ENCODE data around the gene TRIM27.
"Not testable (repeated sequence)": the region's sequence is repeated elsewhere in the genome, so short reads cannot be mapped to it uniquely, and the experiment has no call there.

The TRIM27 gene

GRCh38 chr6:28867086-28867409, 56.7 kb downstream of the TRIM27 start:
- intact Hi-C loops (cut with DNase I; ENCODE audit: low total_unique reads), result loop anchor here (10.0 kb wide), 1 partner anchor 148 kb away; no protein-coding TSS in a partner anchor
- no peak for DNase-seq

GRCh38 chr6:28866205-28867085, 57.3 kb downstream of the TRIM27 start:
- peak overlapping the region; percentile 77 to 83 for H3K4me3 ChIP-seq
- peak overlapping the region; percentile 85 to 87 for H3K27ac ChIP-seq
- H3K4me1 ChIP-seq, result peaks cover 0 to 17% (median 8%) of the 10 kb centered on the region in 4 donors
- not testable (repeated sequence) for H3K27me3 ChIP-seq, H3K36me3 ChIP-seq, H3K9me3 ChIP-seq
- intact Hi-C loops (cut with DNase I; ENCODE audit: low total_unique reads), result loop anchor here (10.0 kb wide), 1 partner anchor 148 kb away; no protein-coding TSS in a partner anchor
- DNase-seq, result peak; percentile 54 to 83

More at GRCh38 chr6:28867086-28867409, 56.7 kb downstream of the TRIM27 start:
- Histone ChIP-seq H3K4me1 (peaks cover 0 to 17% (median 8%) of the 10 kb centered on the region in 4 donors), H3K27ac (peak overlapping the region; percentile 85 to 87), H3K4me3 (peak overlapping the region; percentile 77 to 83), H3K27me3 (no peaks in the 10 kb centered on the region), H3K36me3 (no peaks in the 10 kb centered on the region), H3K9me3 (peaks cover 0 to 4% (median 0%) of the 10 kb centered on the region in 3 donors)
- TF ChIP-seq, protein P1, sequence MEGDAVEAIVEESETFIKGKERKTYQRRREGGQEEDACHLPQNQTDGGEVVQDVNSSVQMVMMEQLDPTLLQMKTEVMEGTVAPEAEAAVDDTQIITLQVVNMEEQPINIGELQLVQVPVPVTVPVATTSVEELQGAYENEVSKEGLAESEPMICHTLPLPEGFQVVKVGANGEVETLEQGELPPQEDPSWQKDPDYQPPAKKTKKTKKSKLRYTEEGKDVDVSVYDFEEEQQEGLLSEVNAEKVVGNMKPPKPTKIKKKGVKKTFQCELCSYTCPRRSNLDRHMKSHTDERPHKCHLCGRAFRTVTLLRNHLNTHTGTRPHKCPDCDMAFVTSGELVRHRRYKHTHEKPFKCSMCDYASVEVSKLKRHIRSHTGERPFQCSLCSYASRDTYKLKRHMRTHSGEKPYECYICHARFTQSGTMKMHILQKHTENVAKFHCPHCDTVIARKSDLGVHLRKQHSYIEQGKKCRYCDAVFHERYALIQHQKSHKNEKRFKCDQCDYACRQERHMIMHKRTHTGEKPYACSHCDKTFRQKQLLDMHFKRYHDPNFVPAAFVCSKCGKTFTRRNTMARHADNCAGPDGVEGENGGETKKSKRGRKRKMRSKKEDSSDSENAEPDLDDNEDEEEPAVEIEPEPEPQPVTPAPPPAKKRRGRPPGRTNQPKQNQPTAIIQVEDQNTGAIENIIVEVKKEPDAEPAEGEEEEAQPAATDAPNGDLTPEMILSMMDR (IDR thresholded peaks at IDR 0.05), result no peak

DNA sequence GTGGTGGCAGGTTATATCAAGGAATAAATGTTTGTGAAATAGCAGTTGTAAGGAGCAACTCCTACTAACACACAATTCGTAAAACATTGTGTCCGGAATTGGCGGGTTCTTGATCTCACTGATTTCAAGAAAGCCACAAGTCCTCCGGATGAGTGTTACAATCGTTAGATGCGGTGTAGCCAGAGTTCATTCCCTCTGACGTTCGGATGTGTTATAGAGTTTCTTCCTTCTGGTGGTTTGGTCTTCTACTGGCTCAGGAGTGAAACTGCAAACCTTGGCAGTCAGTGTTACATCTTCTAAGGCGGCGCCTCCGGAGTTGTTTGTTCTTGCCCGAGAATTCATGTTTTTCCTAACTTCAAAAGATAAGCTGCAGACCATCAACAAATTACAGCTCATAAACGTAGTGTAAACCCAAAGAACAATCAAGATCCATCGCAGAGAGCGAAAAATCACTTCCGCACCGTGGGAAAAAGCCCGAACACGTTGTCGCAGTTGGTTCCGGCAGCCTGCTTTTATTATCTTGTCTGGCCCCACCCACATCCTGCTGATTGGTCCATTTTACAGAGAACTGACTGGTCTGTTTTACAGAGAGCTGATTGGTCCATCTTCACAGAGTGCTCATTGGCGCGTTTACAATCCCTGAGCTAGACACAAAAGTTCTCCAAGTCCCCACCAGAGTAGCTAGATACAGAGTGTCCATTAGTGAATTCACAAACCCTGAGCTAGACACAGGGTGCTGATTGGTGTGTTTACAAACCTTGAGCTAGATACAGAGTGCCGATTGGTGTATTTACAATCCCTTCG, 58.2 kb downstream of the TRIM27 start:
- H3K4me3 ChIP-seq, result peak overlapping the region; percentile 77 to 83
- H3K36me3 ChIP-seq, result no peaks in the 10 kb centered on the region
- H3K27me3 ChIP-seq, result no peaks in the 10 kb centered on the region
- intact Hi-C loops (cut with DNase I; ENCODE audit: low total_unique reads), result loop anchor here (10.0 kb wide), 1 partner anchor 149 kb away; no protein-coding TSS in a partner anchor
- DNase-seq, result peak in 1 of 2 donors; percentile 64
- peaks cover 0 to 17% (median 8%) of the 10 kb centered on the region in 4 donors for H3K4me1 ChIP-seq
- peak overlapping the region; percentile 85 to 87 for H3K27ac ChIP-seq
- peaks cover 0 to 4% (median 0%) of the 10 kb centered on the region in 3 donors for H3K9me3 ChIP-seq
- TF ChIP-seq, protein P1 (IDR thresholded peaks at IDR 0.05), result no peak

DNA sequence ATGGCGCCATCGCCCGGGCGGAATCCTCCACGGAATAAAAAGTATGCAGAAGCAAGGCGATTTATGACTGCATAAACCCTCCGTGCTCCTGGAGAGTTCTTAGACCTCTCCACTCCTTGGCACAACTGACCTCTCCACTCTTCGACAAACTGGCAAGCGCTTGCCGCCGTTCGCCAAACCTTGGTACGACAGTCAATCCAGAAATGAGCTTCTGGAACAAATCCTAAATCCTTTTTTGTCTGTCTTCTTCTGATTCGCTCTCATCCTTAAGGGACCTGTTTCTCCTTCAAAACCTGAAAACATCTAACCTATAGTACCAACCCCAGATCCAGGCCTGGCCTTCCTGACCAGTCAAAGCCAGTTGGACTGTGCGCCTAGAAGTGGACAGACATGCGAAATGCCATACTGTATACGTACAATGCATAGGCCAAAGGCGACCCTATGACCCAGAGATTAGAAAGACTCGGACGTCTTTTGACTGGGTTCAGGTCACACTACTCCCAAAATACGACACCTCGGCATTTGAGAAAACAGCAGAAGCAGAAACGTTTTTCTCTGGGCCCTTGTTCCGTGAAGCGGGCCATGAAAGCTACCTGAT, 59.4 kb downstream of the TRIM27 start:
- Histone ChIP-seq H3K9me3 (peaks cover 0 to 4% (median 0%) of the 10 kb centered on the region in 3 donors), H3K27me3 (no peaks in the 10 kb centered on the region), H3K27ac (peak overlapping the region; percentile 65 to 75), H3K4me1 (peaks cover 0 to 17% (median 8%) of the 10 kb centered on the region in 4 donors), H3K4me3 (peak overlapping the region; percentile 63 to 76), H3K36me3 (no peaks in the 10 kb centered on the region)
- no peak for DNase-seq
- intact Hi-C loops (cut with DNase I; ENCODE audit: low total_unique reads), result loop anchor here (5.0 to 10.0 kb wide), 2 partner anchors 78 to 150 kb away; no protein-coding TSS in a partner anchor
- TF ChIP-seq, protein P1 (IDR thresholded peaks at IDR 0.05), result no peak

GRCh38 chr6:28863604-28864325, 60.0 kb downstream of the TRIM27 start:
- TF ChIP-seq, protein P1 (IDR thresholded peaks at IDR 0.05), result no peak
- Histone ChIP-seq H3K4me1 (peaks cover 0 to 17% (median 8%) of the 10 kb centered on the region in 4 donors), H3K9me3 (peaks cover 0 to 4% (median 0%) of the 10 kb centered on the region in 3 donors), H3K27me3 (no peaks in the 10 kb centered on the region), H3K36me3 (no peaks in the 10 kb centered on the region), H3K27ac (peak overlapping the region; percentile 65 to 75), H3K4me3 (peak overlapping the region; percentile 63 to 76)
- peak; percentile 66 to 76 for DNase-seq
- intact Hi-C loops (cut with DNase I; ENCODE audit: low total_unique reads), result loop anchor here (5.0 to 10.0 kb wide), 2 partner anchors 79 to 151 kb away; no protein-coding TSS in a partner anchor
